ENCODE data around the gene D2HGDH. TPM values are rescaled to one million over a fixed set of nuclear protein-coding genes. Genes with fewer than 3 reads are reported as not detected.

The D2HGDH gene
- 6.6 to 9.2 TPM (median 8.7 TPM) in 5 replicates for total RNA-seq (2022; extraction: Qiagen RNA extraction; ENCODE audit: low read depth)

DNA sequence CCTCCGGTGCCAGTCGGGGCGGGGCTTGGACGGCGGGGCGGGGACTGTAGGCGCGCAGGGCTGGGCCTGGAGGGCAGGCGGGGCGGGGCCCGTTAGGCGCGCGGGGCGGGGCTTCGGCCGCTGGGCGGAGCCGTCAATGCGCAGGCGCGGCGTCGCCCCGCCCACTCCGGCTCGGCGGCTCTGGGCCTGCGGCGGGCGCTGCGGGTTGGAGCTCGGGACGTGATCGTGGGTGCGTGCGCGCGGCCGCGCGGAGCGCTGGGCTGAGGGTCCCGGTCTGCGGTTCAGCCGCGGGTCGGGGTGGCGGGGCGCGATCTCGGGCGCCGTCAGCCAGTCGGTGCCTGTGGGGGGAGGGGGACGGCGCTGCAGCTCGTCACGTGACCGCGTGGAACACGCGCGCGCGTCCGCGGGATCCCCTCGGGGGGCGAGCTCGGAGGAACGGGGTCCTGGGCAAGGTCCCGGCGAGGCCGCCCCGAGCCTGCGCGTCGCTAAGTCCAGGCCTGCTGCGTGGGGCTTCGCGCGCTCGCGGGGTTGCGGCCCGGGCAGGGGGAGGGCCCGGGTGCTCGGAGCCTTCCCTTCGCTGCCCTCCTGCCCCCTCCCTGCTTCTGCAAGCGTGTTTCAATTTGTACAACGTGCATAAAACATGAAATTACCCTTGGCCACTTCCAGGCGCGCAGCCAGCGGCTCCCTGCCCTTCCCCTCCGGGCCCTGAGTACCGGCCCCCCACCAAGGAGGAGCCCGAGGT lies at the start of gene D2HGDH:
D2HGDH (plus strand) TSS at position 164 of the 742 bp plus-strand sequence. CDS start 595 bp downstream, outside the sequence.

DNA sequence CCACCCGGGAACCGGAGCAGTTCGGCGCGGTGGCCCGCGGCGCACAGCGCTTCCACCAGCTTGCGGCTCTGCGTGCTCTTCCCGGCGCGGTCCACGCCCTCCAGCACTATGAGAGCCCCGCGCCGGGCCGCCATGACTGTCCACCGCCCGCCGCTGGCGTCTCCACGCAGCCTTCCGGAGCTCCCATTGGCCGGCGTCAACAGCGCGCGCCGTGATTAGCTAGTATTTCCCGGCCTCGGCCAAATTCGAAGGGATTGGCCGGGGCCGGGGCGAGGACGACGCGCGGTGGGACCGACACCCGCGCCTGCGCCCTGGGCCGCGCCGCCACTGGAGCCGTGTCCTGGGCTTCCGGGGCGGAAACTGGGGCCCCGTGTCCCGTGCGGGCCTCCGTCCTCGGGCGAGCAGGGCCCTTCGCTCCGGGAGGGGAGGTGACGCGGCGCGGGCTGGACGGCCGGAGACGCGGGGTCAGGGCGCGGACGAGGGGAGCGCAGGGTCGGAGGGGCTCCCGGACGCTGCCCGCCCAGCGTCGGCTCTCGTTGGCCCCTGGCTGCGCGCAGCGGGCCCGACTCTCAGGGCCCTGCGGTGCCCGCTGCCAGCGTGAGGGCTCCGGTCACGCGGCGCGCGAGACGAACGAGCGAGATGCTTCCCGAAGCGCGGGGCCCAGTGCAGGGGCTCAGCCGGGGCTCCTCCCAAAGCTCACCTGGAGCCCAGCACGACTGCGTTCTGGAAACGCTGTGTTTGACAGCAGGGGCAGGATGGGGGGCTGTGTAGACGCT lies 47.6 kb upstream of the D2HGDH start, which contains the start of gene DTYMK:
DTYMK (minus strand) TSS at position 166 of the 776 bp plus-strand sequence; CDS start at position 134, 32 bp downstream.

DNA sequence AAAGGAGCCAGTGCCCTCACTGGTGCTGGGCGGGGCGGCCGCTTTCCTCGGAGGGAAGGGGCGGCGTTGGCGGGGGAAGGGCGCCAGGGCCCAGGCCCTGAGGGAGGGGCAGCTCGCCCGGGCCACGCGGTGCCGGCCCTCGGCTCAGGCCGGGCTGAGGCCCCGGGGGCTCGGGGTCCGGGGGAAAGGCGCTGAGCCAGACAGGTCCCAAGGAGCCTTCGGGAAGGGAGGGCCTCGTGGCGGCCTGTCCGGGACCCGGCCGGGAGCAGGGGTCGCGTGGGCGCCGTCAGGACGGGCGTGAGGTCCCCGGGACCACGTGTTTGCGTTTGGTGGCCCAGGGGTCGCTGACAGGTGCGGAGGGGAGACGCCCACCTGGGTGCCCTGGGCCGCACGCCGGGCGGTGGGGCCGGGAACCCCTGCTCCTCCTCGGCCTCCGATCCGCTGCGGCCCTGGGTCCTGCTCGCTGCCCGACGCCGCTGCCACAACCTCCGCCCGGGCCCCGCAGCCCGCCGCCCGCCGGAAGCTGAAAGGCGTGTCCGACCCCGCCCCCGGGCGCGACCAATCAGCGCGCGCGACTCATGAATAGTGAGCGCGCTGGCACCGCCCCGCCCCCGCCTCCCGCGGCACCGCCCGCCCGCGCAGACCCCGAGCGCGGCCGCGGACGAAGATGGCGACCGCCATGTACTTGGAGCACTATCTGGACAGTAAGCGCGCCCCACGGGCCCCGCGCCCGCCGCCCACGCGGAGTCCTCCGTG lies 32.9 kb upstream of the D2HGDH start, which contains the start of gene ING5:
ING5 (plus strand) TSS at position 641 of the 756 bp plus-strand sequence; CDS start at position 668, 27 bp downstream.

GRCh38 chr2:241776336-241777169 lies 42.1 kb downstream of the D2HGDH start, which contains the start of gene GAL3ST2:
Gene GAL3ST2, plus strand, starts transcription at chr2:241776822. Its CDS starts 134 bp downstream, at chr2:241776956.

GRCh38 chr2:241808721-241809382 lies 74.4 kb downstream of the D2HGDH start, which contains the start of gene NEU4:
Gene NEU4, plus strand, starts transcription at chr2:241809193. Its CDS starts 5,292 bp downstream, at chr2:241814485.

Other genes starting within 250 kb of the D2HGDH start
- gene STK25, start 226.0 kb upstream of the D2HGDH start, total RNA-seq (2022; extraction: Qiagen RNA extraction; ENCODE audit: low read depth), result 98.8 to 111 TPM (median 105 TPM) in 5 replicates
- gene BOK, start 175.9 kb upstream of the D2HGDH start, total RNA-seq (2022; extraction: Qiagen RNA extraction; ENCODE audit: low read depth), result 23.4 to 34.1 TPM (median 33.3 TPM) in 5 replicates
- 59.5 to 87.8 TPM (median 76.1 TPM) in 5 replicates for gene THAP4, start 97.5 kb upstream of the D2HGDH start, total RNA-seq (2022; extraction: Qiagen RNA extraction; ENCODE audit: low read depth)
- 41.6 to 64.8 TPM (median 50.7 TPM) in 5 replicates for gene ATG4B, start 96.9 kb upstream of the D2HGDH start, total RNA-seq (2022; extraction: Qiagen RNA extraction; ENCODE audit: low read depth)
- gene DTYMK, start 47.8 kb upstream of the D2HGDH start, total RNA-seq (2022; extraction: Qiagen RNA extraction; ENCODE audit: low read depth), result 126 to 157 TPM (median 137 TPM) in 5 replicates
- gene ING5, start 32.6 kb upstream of the D2HGDH start, total RNA-seq (2022; extraction: Qiagen RNA extraction; ENCODE audit: low read depth), result 19.5 to 25.6 TPM (median 21.7 TPM) in 5 replicates
- 0.10 to 0.34 TPM (median 0.13 TPM) in 5 replicates for gene GAL3ST2, start 42.2 kb downstream of the D2HGDH start, total RNA-seq (2022; extraction: Qiagen RNA extraction; ENCODE audit: low read depth)
- 0.08 to 0.48 TPM (median 0.19 TPM) in 5 replicates for gene NEU4, start 74.6 kb downstream of the D2HGDH start, total RNA-seq (2022; extraction: Qiagen RNA extraction; ENCODE audit: low read depth)
- not detected in 5 replicates for gene PDCD1, start 124.3 kb downstream of the D2HGDH start, total RNA-seq (2022; extraction: Qiagen RNA extraction; ENCODE audit: low read depth)
- gene RTP5, start 135.1 kb downstream of the D2HGDH start, total RNA-seq (2022; extraction: Qiagen RNA extraction; ENCODE audit: low read depth), result not detected in 5 replicates

All from A549 treated with GW870086 at 1 μM for 4 hours (cell line).